Measurements from ENCODE around the gene KCNK1. TPM values are rescaled to one million over a fixed set of nuclear protein-coding genes. Genes with fewer than 3 reads are reported as not detected.
"Not testable (repeated sequence)": the region's sequence is repeated elsewhere in the genome, so short reads cannot be mapped to it uniquely, and the experiment has no call there.

The KCNK1 gene
- total RNA-seq, 4 donors from 2014 or later: 13.1 to 19.7 (median 17.2) TPM

DNA sequence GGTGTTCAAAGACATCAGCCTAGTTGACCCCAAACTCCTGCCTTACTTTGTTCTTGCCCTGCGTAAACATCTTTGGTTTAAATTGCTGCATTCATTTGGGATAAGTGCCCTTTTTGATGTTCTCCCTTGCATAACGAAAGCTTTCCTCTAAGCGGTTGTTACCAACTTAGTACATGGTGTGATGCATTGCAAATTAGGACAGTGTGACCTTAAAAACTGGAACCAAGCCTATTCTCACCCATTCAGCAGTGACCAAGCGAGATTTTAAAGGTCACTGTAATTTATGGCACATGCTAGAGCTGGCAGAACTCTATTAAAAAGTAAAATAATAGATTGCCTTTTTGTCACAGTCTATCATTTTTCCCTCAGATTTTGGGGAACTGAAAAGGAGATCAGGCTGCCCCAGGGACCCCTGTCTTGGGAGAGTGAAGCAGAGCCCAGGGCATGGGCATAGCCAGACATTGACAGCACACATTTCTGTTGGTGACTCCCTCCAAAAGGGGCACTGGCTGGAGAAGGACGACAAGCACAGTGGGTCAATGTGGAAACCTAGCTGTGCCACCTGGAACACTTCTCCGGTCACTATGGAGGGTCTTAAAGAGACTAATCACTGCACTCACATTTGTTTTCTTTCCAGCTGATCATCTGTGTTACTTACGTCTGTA is 63.9 kb downstream of the KCNK1 start:
- 79 to 85% methylated on average over 7 of the region's 7 CpGs for WGBS, 2 donors
- H3K4me3 ChIP-seq (ENCODE audit: low read depth, poor library complexity, severe bottlenecking): no peak overlapping the region
- no peak for DNase-seq (ENCODE audit: low spot score in 2 of 2)
- intact Hi-C loops (cut with DNase I; ENCODE audit: low total_unique reads): no loop called here
- TF ChIP-seq, protein P1, sequence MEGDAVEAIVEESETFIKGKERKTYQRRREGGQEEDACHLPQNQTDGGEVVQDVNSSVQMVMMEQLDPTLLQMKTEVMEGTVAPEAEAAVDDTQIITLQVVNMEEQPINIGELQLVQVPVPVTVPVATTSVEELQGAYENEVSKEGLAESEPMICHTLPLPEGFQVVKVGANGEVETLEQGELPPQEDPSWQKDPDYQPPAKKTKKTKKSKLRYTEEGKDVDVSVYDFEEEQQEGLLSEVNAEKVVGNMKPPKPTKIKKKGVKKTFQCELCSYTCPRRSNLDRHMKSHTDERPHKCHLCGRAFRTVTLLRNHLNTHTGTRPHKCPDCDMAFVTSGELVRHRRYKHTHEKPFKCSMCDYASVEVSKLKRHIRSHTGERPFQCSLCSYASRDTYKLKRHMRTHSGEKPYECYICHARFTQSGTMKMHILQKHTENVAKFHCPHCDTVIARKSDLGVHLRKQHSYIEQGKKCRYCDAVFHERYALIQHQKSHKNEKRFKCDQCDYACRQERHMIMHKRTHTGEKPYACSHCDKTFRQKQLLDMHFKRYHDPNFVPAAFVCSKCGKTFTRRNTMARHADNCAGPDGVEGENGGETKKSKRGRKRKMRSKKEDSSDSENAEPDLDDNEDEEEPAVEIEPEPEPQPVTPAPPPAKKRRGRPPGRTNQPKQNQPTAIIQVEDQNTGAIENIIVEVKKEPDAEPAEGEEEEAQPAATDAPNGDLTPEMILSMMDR (IDR thresholded peaks at IDR 0.05): no peak
- no peak for TF ChIP-seq POLR2A (IDR thresholded peaks at IDR 0.05)

DNA sequence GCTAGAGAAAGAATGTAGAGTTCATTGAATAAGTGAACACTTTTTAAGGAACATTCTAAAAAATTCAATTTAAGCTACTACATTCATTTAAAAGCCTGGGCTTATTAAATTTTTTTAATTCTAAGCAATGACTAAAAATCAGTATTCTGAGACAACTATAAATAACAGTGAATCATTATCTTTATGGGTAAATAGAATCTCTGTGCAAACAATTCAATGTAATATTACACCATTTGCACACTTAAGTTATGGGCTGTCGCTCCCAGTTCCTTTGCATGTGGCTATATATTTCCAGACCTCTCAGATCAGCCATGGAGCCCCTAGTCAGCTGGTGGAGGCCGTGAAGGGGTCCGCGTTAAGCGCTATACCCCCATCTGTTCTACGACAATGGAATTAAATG is 65.1 kb downstream of the KCNK1 start:
- H3K4me3 ChIP-seq (ENCODE audit: low read depth, poor library complexity, severe bottlenecking): no peak overlapping the region
- intact Hi-C loops (cut with DNase I; ENCODE audit: low total_unique reads): no loop called here
- 87 to 94% methylated on average over 6 of the region's 6 CpGs for WGBS, 2 donors
- no peak for DNase-seq (ENCODE audit: low spot score in 2 of 2)
- TF ChIP-seq POLR2A (IDR thresholded peaks at IDR 0.05): no peak
- TF ChIP-seq, protein P1 (IDR thresholded peaks at IDR 0.05): no peak

DNA sequence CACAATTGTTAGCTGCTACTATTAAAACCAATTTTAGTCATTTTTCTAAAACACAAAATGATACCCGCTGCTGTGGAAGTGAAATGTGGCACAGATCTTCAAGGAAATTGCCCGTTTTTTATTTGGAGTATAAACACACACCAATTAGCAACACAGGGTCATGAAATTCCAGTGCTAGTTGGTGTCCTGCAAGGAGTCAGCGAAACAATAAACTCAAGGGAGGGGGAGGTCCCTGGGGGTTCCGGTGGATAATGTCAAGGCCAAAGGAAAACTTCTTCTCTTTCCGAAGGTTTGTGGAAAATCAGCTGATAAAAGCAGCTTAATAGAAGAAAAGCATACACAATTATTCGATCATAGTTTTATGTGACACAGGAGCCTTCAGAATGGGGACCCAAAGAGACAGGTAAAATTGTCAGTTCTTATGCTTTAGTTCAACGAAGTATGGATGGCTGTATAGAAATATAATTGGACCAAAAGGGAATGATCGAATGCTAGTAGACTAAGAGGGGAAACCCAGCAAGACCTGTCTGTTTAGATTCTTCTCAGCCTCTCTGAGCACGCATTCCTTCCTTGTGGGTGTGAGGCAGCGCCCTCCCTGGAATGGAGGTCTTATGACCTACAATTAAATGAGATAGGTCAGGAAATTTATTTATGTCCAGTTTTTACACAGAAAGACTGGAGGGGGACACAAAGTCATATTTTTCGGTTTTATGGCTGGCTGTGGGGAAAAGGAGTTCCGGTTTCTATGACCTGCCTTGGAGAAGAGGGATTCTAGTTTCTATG is 65.9 kb downstream of the KCNK1 start:
- TF ChIP-seq, protein P1 (IDR thresholded peaks at IDR 0.05): no peak
- no peak for TF ChIP-seq POLR2A (IDR thresholded peaks at IDR 0.05)
- WGBS, 2 donors: 83 to 88% methylated on average over 12 of the region's 12 CpGs
- no peak for DNase-seq (ENCODE audit: low spot score in 2 of 2)
- H3K4me3 ChIP-seq (ENCODE audit: low read depth, poor library complexity, severe bottlenecking): no peak overlapping the region
- intact Hi-C loops (cut with DNase I; ENCODE audit: low total_unique reads): no loop called here

DNA sequence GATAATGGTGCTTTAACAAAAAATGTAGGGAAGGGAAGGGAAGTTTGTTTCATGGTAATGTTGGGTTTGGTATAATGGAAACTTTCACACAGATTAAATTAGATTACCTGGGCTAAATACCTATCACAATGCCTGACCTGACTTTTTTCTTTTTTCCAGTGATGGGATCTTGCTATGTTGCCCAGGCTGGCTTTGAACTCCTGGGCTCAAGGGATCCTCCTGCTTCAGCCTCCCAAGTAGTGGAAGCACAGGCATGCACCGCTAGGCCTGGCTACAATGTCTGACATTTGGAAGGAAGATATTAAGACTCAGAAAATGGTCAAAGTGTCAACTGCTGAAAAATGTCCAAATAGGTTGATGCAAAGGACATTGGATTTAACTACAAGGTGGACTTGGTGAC is 67.4 kb downstream of the KCNK1 start:
- no peak for DNase-seq (ENCODE audit: low spot score in 2 of 2)
- H3K4me3 ChIP-seq (ENCODE audit: low read depth, poor library complexity, severe bottlenecking): no peak overlapping the region
- intact Hi-C loops (cut with DNase I; ENCODE audit: low total_unique reads): no loop called here
- TF ChIP-seq POLR2A (IDR thresholded peaks at IDR 0.05): no peak
- TF ChIP-seq, protein P1 (IDR thresholded peaks at IDR 0.05): no peak
- 95 to 97% methylated on average over 1 of the region's 1 CpG for WGBS, 2 donors

DNA sequence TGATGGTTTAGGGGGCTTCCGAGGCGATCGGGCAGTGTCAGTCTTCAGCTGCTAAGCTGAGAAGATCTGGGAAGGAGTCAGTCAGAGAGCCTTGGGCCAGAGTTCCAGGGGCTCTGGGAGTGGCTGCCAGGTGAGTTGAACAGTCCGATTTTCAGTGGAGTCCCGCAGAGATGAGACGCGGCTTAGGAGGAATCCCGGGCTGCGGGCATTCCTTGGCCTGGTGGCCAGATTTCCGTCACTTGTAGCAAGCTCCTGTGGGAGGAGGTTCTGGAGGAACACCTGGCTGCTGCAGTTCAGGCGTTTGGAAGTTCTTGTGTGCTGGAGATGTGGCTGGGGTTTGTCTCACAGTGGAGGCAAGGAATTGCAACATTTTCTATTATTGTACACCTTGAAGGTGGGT is 72.7 kb downstream of the KCNK1 start:
- intact Hi-C loops (cut with DNase I; ENCODE audit: low total_unique reads): not testable (repeated sequence)

DNA sequence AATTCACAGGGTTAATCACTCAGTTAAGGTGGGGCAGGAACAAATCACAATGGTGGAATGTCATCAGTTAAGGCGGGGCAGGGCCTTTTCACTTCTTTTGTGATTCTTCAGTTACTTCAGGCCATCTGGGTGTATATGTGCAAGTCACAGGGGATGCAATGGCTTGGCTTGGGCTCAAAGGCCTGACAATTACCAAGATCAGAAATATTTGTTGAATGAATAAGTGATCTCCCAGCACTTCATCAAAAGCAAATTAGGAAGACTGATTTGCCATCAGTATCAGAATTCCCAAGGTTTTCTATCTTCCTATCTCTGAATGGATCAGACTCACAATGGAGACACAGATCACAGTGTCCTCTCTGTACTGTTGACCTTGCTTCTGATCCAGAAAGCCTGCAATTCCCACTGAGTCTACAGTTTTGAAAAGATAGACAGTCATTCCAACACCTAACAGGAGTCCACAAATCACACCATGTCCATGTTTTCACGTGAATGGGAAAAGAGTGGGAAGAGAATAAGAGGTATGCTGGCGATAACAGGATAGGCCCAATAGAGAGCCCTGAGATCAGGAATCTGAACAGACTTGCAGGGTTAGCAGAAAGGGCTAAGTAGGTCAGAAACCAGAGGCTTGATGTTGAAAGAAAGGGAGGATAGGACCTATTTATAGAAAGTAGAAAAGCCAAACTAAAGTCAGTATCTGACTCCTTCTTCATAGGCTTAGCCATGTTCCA is 75.3 kb downstream of the KCNK1 start:
- no peak for DNase-seq (ENCODE audit: low spot score in 2 of 2)
- intact Hi-C loops (cut with DNase I; ENCODE audit: low total_unique reads): no loop called here
- WGBS, 2 donors: 77 to 83% methylated on average over 3 of the region's 3 CpGs
- TF ChIP-seq, protein P1 (IDR thresholded peaks at IDR 0.05): no peak
- no peak for TF ChIP-seq POLR2A (IDR thresholded peaks at IDR 0.05)
- H3K4me3 ChIP-seq (ENCODE audit: low read depth, poor library complexity, severe bottlenecking): no peak overlapping the region

More for the DNA sequence above, 72.7 kb downstream of the KCNK1 start:
- not testable (repeated sequence) for DNase-seq (ENCODE audit: low spot score in 2 of 2); H3K4me3 ChIP-seq (ENCODE audit: low read depth, poor library complexity, severe bottlenecking)
- WGBS, 2 donors: 92 to 96% methylated on average over 11 of the region's 11 CpGs

All from lower leg skin (tissue), 4 donors.